Measurements from ENCODE around the gene TIPARP.

TIPARP gene

GRCh38 chr3:156665291-156665690, 9.1 kb upstream of the TIPARP start:
- WGBS (ENCODE audit: insufficient coverage), result 95% methylated on average over 2 of the region's 2 CpGs
- no peak for DNase-seq
- POLR2A ChIA-PET, result interaction anchor here (0.5 to 0.9 kb wide), 2 partner anchors 26 to 509 kb away, joined by 3 to 5 read pairs; no protein-coding TSS in a partner anchor
- Histone ChIP-seq H3K4me3 (ENCODE audit: control insufficient read depth in 1 of 7, extremely low read depth in 1 of 7, insufficient read depth in 4 of 7, low read depth in 2 of 7, low read length in 6 of 7) (no peak overlapping the region), H3K27me3 (replicated peaks in 2 of 5; ENCODE audit: control insufficient read depth in 4 of 5, insufficient read depth in 5 of 5, low read length in 4 of 5) (no peaks in the 10 kb centered on the region), H3K9me3 (ENCODE audit: control extremely low read depth in 1 of 5, control insufficient read depth in 4 of 5, insufficient read depth in 2 of 5, low read depth in 1 of 5, low read length in 4 of 5) (no peaks in the 10 kb centered on the region), H3K4me1 (ENCODE audit: control extremely low read depth in 1 of 4, control insufficient read depth in 4 of 4, insufficient read depth in 4 of 4, low read length in 3 of 4) (peaks cover 5 to 28% (median 19%) of the 10 kb centered on the region in 4 experiments), H3K36me3 (ENCODE audit: control insufficient read depth in 4 of 4, insufficient read depth in 4 of 4, low read length in 3 of 4) (no peaks in the 10 kb centered on the region), H3K27ac (ENCODE audit: insufficient read depth in 1 of 2, low read depth in 1 of 2, low read length in 2 of 2, poor library complexity in 1 of 2, severe bottlenecking in 2 of 2) (peak overlapping the region in 1 of 2 experiments; percentile 68)
- CTCF ChIA-PET, result interaction anchor here (1.2 to 2.0 kb wide), 5 partner anchors 9 to 472 kb away, joined by 3 to 12 read pairs (median 3); partner anchors contain the start of gene TIPARP

- WGBS (ENCODE audit: insufficient coverage), result 100% methylated on average over 1 of the region's 1 CpG
- Histone ChIP-seq H3K36me3 (ENCODE audit: control insufficient read depth in 4 of 4, insufficient read depth in 4 of 4, low read length in 3 of 4) (no peaks in the 10 kb centered on the region), H3K9me3 (ENCODE audit: control extremely low read depth in 1 of 5, control insufficient read depth in 4 of 5, insufficient read depth in 2 of 5, low read depth in 1 of 5, low read length in 4 of 5) (no peaks in the 10 kb centered on the region), H3K27ac (ENCODE audit: insufficient read depth in 1 of 2, low read depth in 1 of 2, low read length in 2 of 2, poor library complexity in 1 of 2, severe bottlenecking in 2 of 2) (no peak overlapping the region), H3K4me1 (ENCODE audit: control extremely low read depth in 1 of 4, control insufficient read depth in 4 of 4, insufficient read depth in 4 of 4, low read length in 3 of 4) (peaks cover 5 to 28% (median 19%) of the 10 kb centered on the region in 4 experiments), H3K4me3 (ENCODE audit: control insufficient read depth in 1 of 7, extremely low read depth in 1 of 7, insufficient read depth in 4 of 7, low read depth in 2 of 7, low read length in 6 of 7) (no peak overlapping the region), H3K27me3 (replicated peaks in 2 of 5; ENCODE audit: control insufficient read depth in 4 of 5, insufficient read depth in 5 of 5, low read length in 4 of 5) (no peaks in the 10 kb centered on the region)
- no peak for DNase-seq
- POLR2A ChIA-PET, result no interaction called here
- CTCF ChIA-PET, result interaction anchor here (0.9 to 1.7 kb wide), 3 partner anchors 12 to 416 kb away, joined by 3 read pairs; no protein-coding TSS in a partner anchor
These were observed 8.3 kb upstream of the TIPARP start for GRCh38 chr3:156666073-156666472.

- no peak for DNase-seq
- Histone ChIP-seq H3K36me3 (ENCODE audit: control insufficient read depth in 4 of 4, insufficient read depth in 4 of 4, low read length in 3 of 4) (no peaks in the 10 kb centered on the region), H3K27ac (ENCODE audit: insufficient read depth in 1 of 2, low read depth in 1 of 2, low read length in 2 of 2, poor library complexity in 1 of 2, severe bottlenecking in 2 of 2) (no peak overlapping the region), H3K4me1 (ENCODE audit: control extremely low read depth in 1 of 4, control insufficient read depth in 4 of 4, insufficient read depth in 4 of 4, low read length in 3 of 4) (peaks cover 5 to 29% (median 17%) of the 10 kb centered on the region in 4 experiments), H3K9me3 (ENCODE audit: control extremely low read depth in 1 of 5, control insufficient read depth in 4 of 5, insufficient read depth in 2 of 5, low read depth in 1 of 5, low read length in 4 of 5) (no peaks in the 10 kb centered on the region), H3K27me3 (replicated peaks in 2 of 5; ENCODE audit: control insufficient read depth in 4 of 5, insufficient read depth in 5 of 5, low read length in 4 of 5) (no peaks in the 10 kb centered on the region), H3K4me3 (ENCODE audit: control insufficient read depth in 1 of 7, extremely low read depth in 1 of 7, insufficient read depth in 4 of 7, low read depth in 2 of 7, low read length in 6 of 7) (no peak overlapping the region)
- WGBS (ENCODE audit: insufficient coverage), result 90% methylated on average over 2 of the region's 4 CpGs
- ChIA-PET POLR2A (no interaction called here), CTCF (no interaction called here)
These were observed 6.2 kb upstream of the TIPARP start for GRCh38 chr3:156668073-156668763.

- H3K27ac ChIP-seq (ENCODE audit: insufficient read depth in 1 of 2, low read depth in 1 of 2, low read length in 2 of 2, poor library complexity in 1 of 2, severe bottlenecking in 2 of 2), result no peak overlapping the region
- peaks cover 2 to 17% (median 6%) of the 10 kb centered on the region in 4 experiments for H3K4me1 ChIP-seq (ENCODE audit: control extremely low read depth in 1 of 4, control insufficient read depth in 4 of 4, insufficient read depth in 4 of 4, low read length in 3 of 4)
- no peak overlapping the region for H3K4me3 ChIP-seq (ENCODE audit: control insufficient read depth in 1 of 7, extremely low read depth in 1 of 7, insufficient read depth in 4 of 7, low read depth in 2 of 7, low read length in 6 of 7)
- no peaks in the 10 kb centered on the region for H3K36me3 ChIP-seq (ENCODE audit: control insufficient read depth in 4 of 4, insufficient read depth in 4 of 4, low read length in 3 of 4)
- no peaks in the 10 kb centered on the region for H3K9me3 ChIP-seq (ENCODE audit: control extremely low read depth in 1 of 5, control insufficient read depth in 4 of 5, insufficient read depth in 2 of 5, low read depth in 1 of 5, low read length in 4 of 5)
- ChIA-PET POLR2A (no interaction called here), CTCF (interaction anchor here (0.8 to 2.0 kb wide), 3 partner anchors 8 to 115 kb away, joined by 3 to 6 read pairs (median 4); partner anchors contain the start of gene SSR3)
- no peak for DNase-seq
- WGBS (ENCODE audit: insufficient coverage), result no CpG with 5 or more reads among the region's 2 CpGs
- no peaks in the 10 kb centered on the region for H3K27me3 ChIP-seq (replicated peaks in 2 of 5; ENCODE audit: control insufficient read depth in 4 of 5, insufficient read depth in 5 of 5, low read length in 4 of 5)
These were observed 4.3 kb upstream of the TIPARP start for GRCh38 chr3:156670077-156670476.

GRCh38 chr3:156670652-156671051, 3.7 kb upstream of the TIPARP start:
- Histone ChIP-seq H3K27me3 (replicated peaks in 2 of 5; ENCODE audit: control insufficient read depth in 4 of 5, insufficient read depth in 5 of 5, low read length in 4 of 5) (no peaks in the 10 kb centered on the region), H3K9me3 (ENCODE audit: control extremely low read depth in 1 of 5, control insufficient read depth in 4 of 5, insufficient read depth in 2 of 5, low read depth in 1 of 5, low read length in 4 of 5) (no peaks in the 10 kb centered on the region), H3K4me1 (ENCODE audit: control extremely low read depth in 1 of 4, control insufficient read depth in 4 of 4, insufficient read depth in 4 of 4, low read length in 3 of 4) (peaks cover 2 to 13% (median 4%) of the 10 kb centered on the region in 4 experiments), H3K36me3 (ENCODE audit: control insufficient read depth in 4 of 4, insufficient read depth in 4 of 4, low read length in 3 of 4) (no peaks in the 10 kb centered on the region), H3K4me3 (ENCODE audit: control insufficient read depth in 1 of 7, extremely low read depth in 1 of 7, insufficient read depth in 4 of 7, low read depth in 2 of 7, low read length in 6 of 7) (no peak overlapping the region), H3K27ac (ENCODE audit: insufficient read depth in 1 of 2, low read depth in 1 of 2, low read length in 2 of 2, poor library complexity in 1 of 2, severe bottlenecking in 2 of 2) (no peak overlapping the region)
- DNase-seq, result no peak
- CTCF ChIA-PET, result interaction anchor here (0.8 to 4.6 kb wide), 10 partner anchors 9 to 461 kb away, joined by 3 to 26 read pairs (median 4); partner anchors contain the start of gene SSR3
- 92% methylated on average over 2 of the region's 4 CpGs for WGBS (ENCODE audit: insufficient coverage)
- POLR2A ChIA-PET, result no interaction called here

- H3K4me1 ChIP-seq (ENCODE audit: control extremely low read depth in 1 of 4, control insufficient read depth in 4 of 4, insufficient read depth in 4 of 4, low read length in 3 of 4), result peaks cover 12 to 24% (median 17%) of the 10 kb centered on the region in 4 experiments
- DNase-seq, result no peak
- peaks cover 9 to 13% (median 11%) of the 10 kb centered on the region in 4 experiments for H3K36me3 ChIP-seq (ENCODE audit: control insufficient read depth in 4 of 4, insufficient read depth in 4 of 4, low read length in 3 of 4)
- H3K4me3 ChIP-seq (ENCODE audit: control insufficient read depth in 1 of 7, extremely low read depth in 1 of 7, insufficient read depth in 4 of 7, low read depth in 2 of 7, low read length in 6 of 7), result peak overlapping the region; percentile 54 to 99 (median 91)
- CTCF ChIA-PET, result interaction anchor here (0.7 to 4.6 kb wide), 28 partner anchors 9 to 464 kb away, joined by 3 to 27 read pairs (median 4); partner anchors contain the start of gene SSR3
- peak overlapping the region; percentile 76 to 97 for H3K27ac ChIP-seq (ENCODE audit: insufficient read depth in 1 of 2, low read depth in 1 of 2, low read length in 2 of 2, poor library complexity in 1 of 2, severe bottlenecking in 2 of 2)
- H3K9me3 ChIP-seq (ENCODE audit: control extremely low read depth in 1 of 5, control insufficient read depth in 4 of 5, insufficient read depth in 2 of 5, low read depth in 1 of 5, low read length in 4 of 5), result no peaks in the 10 kb centered on the region
- POLR2A ChIA-PET, result interaction anchor here (0.6 to 1.8 kb wide), 4 partner anchors 13 to 409 kb away, joined by 3 to 5 read pairs (median 4); no protein-coding TSS in a partner anchor
- WGBS (ENCODE audit: insufficient coverage), result 23% methylated on average over 10 of the region's 10 CpGs
- no peaks in the 10 kb centered on the region for H3K27me3 ChIP-seq (replicated peaks in 2 of 5; ENCODE audit: control insufficient read depth in 4 of 5, insufficient read depth in 5 of 5, low read length in 4 of 5)
These were observed 701 bp upstream of the TIPARP start for GRCh38 chr3:156673732-156674045.

All from common myeloid progenitor, CD34-positive (primary cell).